ENCODE results near the gene MFAP2. TPM values are rescaled to one million over a fixed set of nuclear protein-coding genes. Genes with fewer than 3 reads are reported as not detected.

Gene MFAP2
- total RNA-seq, 2 donors from 2014 or later: 1.4 to 6.0 TPM

DNA sequence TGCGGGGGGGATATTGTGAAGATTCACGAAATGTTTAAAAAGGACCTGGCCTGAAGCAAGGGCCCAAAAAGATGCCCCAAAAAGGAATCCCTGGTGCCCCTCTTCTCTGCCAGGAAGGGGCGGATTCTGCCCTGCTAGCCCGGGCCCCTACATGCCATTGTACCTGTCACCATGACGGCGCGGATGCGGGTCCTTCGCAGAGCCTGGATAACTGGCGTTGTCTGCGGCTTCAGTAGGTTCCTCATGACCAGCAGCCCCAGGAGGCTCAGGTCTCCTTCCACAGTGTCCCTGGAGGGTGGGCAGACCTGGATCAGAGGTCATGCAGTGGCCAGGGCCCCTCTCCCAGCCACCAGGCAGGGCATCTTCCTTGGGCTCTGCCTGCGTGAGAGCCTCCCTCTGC is 11.2 kb upstream of the MFAP2 start:
- H3K9ac ChIP-seq (ENCODE audit: low read depth in 2 of 2, low read length in 2 of 2): no peak overlapping the region
- H3K4me1 ChIP-seq: no peaks in the 10 kb centered on the region
- no peak overlapping the region for H3K4me3 ChIP-seq
- TF ChIP-seq, protein P1, sequence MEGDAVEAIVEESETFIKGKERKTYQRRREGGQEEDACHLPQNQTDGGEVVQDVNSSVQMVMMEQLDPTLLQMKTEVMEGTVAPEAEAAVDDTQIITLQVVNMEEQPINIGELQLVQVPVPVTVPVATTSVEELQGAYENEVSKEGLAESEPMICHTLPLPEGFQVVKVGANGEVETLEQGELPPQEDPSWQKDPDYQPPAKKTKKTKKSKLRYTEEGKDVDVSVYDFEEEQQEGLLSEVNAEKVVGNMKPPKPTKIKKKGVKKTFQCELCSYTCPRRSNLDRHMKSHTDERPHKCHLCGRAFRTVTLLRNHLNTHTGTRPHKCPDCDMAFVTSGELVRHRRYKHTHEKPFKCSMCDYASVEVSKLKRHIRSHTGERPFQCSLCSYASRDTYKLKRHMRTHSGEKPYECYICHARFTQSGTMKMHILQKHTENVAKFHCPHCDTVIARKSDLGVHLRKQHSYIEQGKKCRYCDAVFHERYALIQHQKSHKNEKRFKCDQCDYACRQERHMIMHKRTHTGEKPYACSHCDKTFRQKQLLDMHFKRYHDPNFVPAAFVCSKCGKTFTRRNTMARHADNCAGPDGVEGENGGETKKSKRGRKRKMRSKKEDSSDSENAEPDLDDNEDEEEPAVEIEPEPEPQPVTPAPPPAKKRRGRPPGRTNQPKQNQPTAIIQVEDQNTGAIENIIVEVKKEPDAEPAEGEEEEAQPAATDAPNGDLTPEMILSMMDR (IDR thresholded peaks at IDR 0.05): no peak
- H3K27me3 ChIP-seq: no peaks in the 10 kb centered on the region
- H3K27ac ChIP-seq: no peak overlapping the region
- no peaks in the 10 kb centered on the region for H3K36me3 ChIP-seq
- no peak for DNase-seq
- no peaks in the 10 kb centered on the region for H3K9me3 ChIP-seq
- intact Hi-C loops (cut with DNase I): no loop called here

DNA sequence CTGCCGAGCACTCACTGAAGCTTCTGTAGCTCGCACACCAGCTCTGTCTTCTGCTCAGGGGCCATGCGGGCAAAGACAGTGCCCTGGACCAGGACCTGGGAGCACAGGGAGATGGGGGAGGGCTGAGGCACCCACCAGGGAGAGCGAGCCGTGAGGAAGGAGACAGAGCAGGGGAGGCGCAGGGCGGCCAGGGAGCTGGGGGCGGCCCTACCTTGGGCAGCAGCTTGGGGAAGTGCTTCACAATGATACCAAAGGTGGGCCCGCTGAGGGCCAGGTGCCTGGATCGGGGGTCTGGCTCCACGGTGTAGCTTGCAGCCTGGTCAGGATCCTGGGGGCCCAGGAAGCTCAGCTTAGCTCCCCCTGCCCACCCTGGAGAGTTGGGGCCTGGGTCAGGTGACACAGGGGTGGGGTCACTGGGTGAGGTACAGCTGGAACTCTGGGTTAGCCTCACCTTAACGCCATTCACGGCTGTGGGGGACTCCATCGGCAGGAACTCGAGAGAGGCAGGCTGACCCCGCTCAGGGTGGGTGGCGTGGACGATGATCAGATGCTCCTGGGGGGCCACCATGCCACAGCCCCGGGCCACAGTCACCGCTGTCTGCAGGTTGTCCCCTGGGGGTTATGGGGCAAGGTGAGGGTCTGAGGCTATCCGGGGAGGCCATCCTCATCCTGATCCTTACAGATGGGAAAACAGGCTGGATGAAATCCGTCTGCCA is 9.4 kb upstream of the MFAP2 start:
- H3K4me3 ChIP-seq: no peak overlapping the region
- H3K9ac ChIP-seq (ENCODE audit: low read depth in 2 of 2, low read length in 2 of 2): no peak overlapping the region
- no peaks in the 10 kb centered on the region for H3K36me3 ChIP-seq
- no peak for DNase-seq
- TF ChIP-seq, protein P1 (IDR thresholded peaks at IDR 0.05): no peak
- intact Hi-C loops (cut with DNase I): no loop called here
- no peaks in the 10 kb centered on the region for H3K9me3 ChIP-seq
- H3K4me1 ChIP-seq: no peaks in the 10 kb centered on the region
- no peaks in the 10 kb centered on the region for H3K27me3 ChIP-seq
- H3K27ac ChIP-seq: no peak overlapping the region

DNA sequence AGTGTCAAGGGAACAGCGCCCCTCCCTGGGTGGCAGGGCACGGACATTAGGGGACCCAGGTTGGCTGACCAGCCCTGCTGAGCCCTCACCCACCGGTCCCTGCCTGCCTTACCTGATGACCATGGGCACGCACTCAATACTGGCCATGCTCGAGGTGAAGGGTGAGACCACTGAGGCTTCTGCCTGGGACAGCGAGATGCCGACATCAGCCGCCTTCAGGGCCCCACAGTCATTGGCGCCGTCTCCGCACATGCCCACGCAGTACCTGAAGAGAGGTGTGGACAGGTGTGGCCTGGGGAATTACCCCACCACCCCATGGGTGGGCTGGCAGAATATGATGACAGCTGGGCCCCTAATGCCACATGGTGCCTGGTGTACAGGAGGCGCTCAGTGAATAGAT is 7.8 kb upstream of the MFAP2 start:
- Histone ChIP-seq H3K9me3 (no peaks in the 10 kb centered on the region), H3K36me3 (no peaks in the 10 kb centered on the region), H3K27ac (no peak overlapping the region), H3K4me1 (no peaks in the 10 kb centered on the region), H3K27me3 (no peaks in the 10 kb centered on the region), H3K4me3 (no peak overlapping the region), H3K9ac (ENCODE audit: low read depth in 2 of 2, low read length in 2 of 2) (no peak overlapping the region)
- TF ChIP-seq, protein P1 (IDR thresholded peaks at IDR 0.05): no peak
- intact Hi-C loops (cut with DNase I): no loop called here
- DNase-seq: no peak

DNA sequence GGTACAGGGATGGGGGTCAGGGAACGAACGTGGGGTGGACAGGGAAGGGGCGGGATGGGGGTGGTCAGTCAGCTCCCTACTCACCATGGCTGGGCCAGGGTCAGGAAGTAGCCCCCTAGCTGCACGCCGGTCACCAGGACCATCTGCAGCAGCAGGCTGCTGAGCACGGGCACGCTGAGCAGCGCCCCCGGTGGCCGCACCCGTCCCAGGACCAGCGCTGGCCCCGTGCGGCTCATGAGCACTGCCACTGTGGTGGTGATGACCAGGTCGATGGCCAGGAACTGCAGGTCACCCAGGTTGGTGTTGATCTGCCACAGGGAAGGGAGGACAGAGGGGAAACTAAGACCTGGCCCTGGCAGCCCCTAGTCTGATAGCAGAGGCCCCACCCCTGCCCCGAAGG is 6.5 kb upstream of the MFAP2 start:
- DNase-seq: no peak
- TF ChIP-seq, protein P1 (IDR thresholded peaks at IDR 0.05): no peak
- Histone ChIP-seq H3K9ac (ENCODE audit: low read depth in 2 of 2, low read length in 2 of 2) (no peak overlapping the region), H3K4me1 (no peaks in the 10 kb centered on the region), H3K36me3 (no peaks in the 10 kb centered on the region), H3K4me3 (no peak overlapping the region), H3K27ac (no peak overlapping the region), H3K9me3 (no peaks in the 10 kb centered on the region), H3K27me3 (no peaks in the 10 kb centered on the region)
- intact Hi-C loops (cut with DNase I): no loop called here

DNA sequence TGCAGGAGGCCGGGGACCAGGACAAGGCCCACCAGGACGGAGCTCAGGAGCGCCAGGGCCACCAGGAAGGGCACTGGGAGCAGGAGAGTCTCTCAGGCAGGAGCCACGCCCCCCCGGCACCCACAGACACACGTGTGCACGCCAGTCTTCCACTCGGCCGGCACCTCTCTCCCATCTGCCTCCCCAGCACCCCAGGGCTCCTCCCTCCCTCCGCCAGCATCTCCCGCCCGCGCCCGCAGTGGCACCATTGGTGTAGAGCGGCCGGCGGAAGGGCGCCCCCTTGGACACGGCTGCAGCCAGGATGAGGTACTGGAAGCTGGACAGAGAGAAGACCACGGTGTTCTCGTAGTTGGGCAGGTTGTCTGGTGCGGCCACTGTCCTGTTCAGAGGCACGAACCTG is 6.1 kb upstream of the MFAP2 start:
- no peaks in the 10 kb centered on the region for H3K36me3 ChIP-seq
- no peak for DNase-seq
- no peaks in the 10 kb centered on the region for H3K4me1 ChIP-seq
- no peak overlapping the region for H3K9ac ChIP-seq (ENCODE audit: low read depth in 2 of 2, low read length in 2 of 2)
- H3K4me3 ChIP-seq: no peak overlapping the region
- intact Hi-C loops (cut with DNase I): no loop called here
- no peak overlapping the region for H3K27ac ChIP-seq
- no peaks in the 10 kb centered on the region for H3K9me3 ChIP-seq
- H3K27me3 ChIP-seq: no peaks in the 10 kb centered on the region
- TF ChIP-seq, protein P1 (IDR thresholded peaks at IDR 0.05): no peak

Data from colonic mucosa (tissue), 4 donors.